MCF 10A (cell line): ENCODE results near the gene TMEM9. TPM values are rescaled to one million over a fixed set of nuclear protein-coding genes. Genes with fewer than 3 reads are reported as not detected.

Experiments
- BruUV-seq: library from RNA; stranded (reverse); fragments of 400-500 nt; replicated peaks from 2 replicates; lab custom pipeline; 2021; lab: Mats Ljungman, UMichigan
- CTCF ChIA-PET: fragments of 300-600 bp; sonication (Branson Sonifier 250); formaldehyde crosslinking; extraction: SDS; loops from one replicate; lab custom pipeline; 2021; ENCODE audit warnings: antibody characterized with exemption, inconsistent platforms; lab: Yijun Ruan, JAX
- POLR2A ChIA-PET: fragments of 300-600, 350-650 bp; sonication (Branson Sonifier 250); formaldehyde crosslinking; extraction: SDS; loops from one replicate; lab custom pipeline; 2020; ENCODE audit warnings: antibody characterized with exemption, inconsistent platforms; lab: Yijun Ruan, JAX
- DNase-seq: peaks from one replicate; pipeline ENCODE4 v3.0.0-alpha.2; 2018; ENCODE audit not compliant: unreplicated experiment
- H3K27ac Mint-ChIP-seq: one replicate; pipeline ENCODE4 v1.8.0; 2022; ENCODE audit warnings: mild to moderate bottlenecking, low read depth, mixed read lengths; ENCODE audit not compliant: unreplicated experiment
- H3K27me3 Mint-ChIP-seq: one replicate; pipeline ENCODE4 v1.8.0; 2022; ENCODE audit warnings: mixed read lengths; ENCODE audit not compliant: insufficient read depth, unreplicated experiment
- H3K36me3 Mint-ChIP-seq: one replicate; pipeline ENCODE4 v1.8.0; 2022; ENCODE audit warnings: mild to moderate bottlenecking, moderate library complexity, mixed read lengths; ENCODE audit not compliant: insufficient read depth, unreplicated experiment
- H3K4me1 Mint-ChIP-seq: one replicate; pipeline ENCODE4 v1.8.0; 2022; ENCODE audit warnings: mixed read lengths; ENCODE audit not compliant: insufficient read depth, unreplicated experiment
- H3K4me3 Mint-ChIP-seq: one replicate; pipeline ENCODE4 v1.8.0; 2022; ENCODE audit warnings: mild to moderate bottlenecking, moderate library complexity, mixed read lengths; ENCODE audit not compliant: unreplicated experiment
- H3K9me3 Mint-ChIP-seq: one replicate; pipeline ENCODE4 v1.8.0; 2022; ENCODE audit warnings: mixed read lengths; ENCODE audit not compliant: unreplicated experiment
- intact Hi-C: fragments of 100-400 bp; cut with micrococcal nuclease; formaldehyde crosslinking; loops from 2 replicates; pipeline ENCODE4 v1.14.1; 2022
- total RNA-seq: library from RNA; stranded (reverse); gene quantifications from 2 replicates; pipeline ENCODE4 v1.2.3, GENCODE V29; 2022
- TF ChIP-seq, protein P1 (sequence below): fragments of 200-600 bp; IDR thresholded peaks from one replicate; pipeline ENCODE4 v1.8.0; 2022; ENCODE audit warnings: antibody characterized with exemption, mild to moderate bottlenecking; ENCODE audit not compliant: unreplicated experiment

The TMEM9 gene
- total RNA-seq, 1 experiment from 2014 or later: 67.2 TPM

DNA sequence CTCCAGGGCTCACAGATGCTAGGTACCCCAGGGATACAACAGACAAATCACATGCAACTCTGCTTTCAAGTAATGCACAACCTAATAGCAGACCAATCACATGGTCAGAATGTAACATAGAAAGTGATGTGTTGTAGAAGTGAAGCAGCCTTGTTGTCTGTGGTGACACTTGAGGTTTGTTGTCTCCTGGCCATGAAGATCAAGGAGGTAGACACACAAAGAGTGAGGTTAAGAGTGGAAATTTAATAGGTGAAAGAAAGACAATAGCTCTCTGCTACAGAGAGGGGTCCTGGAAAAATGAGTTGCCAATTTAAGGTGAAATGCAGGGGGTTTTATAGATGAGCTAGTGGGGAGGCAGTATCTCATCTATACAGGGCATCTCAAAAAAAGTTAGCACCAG is 2.5 kb upstream of the TMEM9 start:
- intact Hi-C loops: no loop called here
- peaks cover 5% of the 10 kb centered on the region for H3K4me1 Mint-ChIP-seq
- no peaks in the 10 kb centered on the region for H3K9me3 Mint-ChIP-seq
- POLR2A ChIA-PET: interaction anchor here (0.7 to 3.8 kb wide), 3 partner anchors 10 to 20 kb away, joined by 5 to 40 read pairs (median 8); no protein-coding TSS in a partner anchor
- DNase-seq: no peak
- no peak overlapping the region for H3K27ac Mint-ChIP-seq
- peaks cover 12% of the 10 kb centered on the region for H3K27me3 Mint-ChIP-seq
- peaks cover 7% of the 10 kb centered on the region for H3K36me3 Mint-ChIP-seq
- no TSS peak for BruUV-seq
- CTCF ChIA-PET: interaction anchor here (0.7 to 1.7 kb wide), 6 partner anchors 8 to 65 kb away, joined by 3 to 7 read pairs (median 3); no protein-coding TSS in a partner anchor
- H3K4me3 Mint-ChIP-seq: no peak overlapping the region
- TF ChIP-seq, protein P1, sequence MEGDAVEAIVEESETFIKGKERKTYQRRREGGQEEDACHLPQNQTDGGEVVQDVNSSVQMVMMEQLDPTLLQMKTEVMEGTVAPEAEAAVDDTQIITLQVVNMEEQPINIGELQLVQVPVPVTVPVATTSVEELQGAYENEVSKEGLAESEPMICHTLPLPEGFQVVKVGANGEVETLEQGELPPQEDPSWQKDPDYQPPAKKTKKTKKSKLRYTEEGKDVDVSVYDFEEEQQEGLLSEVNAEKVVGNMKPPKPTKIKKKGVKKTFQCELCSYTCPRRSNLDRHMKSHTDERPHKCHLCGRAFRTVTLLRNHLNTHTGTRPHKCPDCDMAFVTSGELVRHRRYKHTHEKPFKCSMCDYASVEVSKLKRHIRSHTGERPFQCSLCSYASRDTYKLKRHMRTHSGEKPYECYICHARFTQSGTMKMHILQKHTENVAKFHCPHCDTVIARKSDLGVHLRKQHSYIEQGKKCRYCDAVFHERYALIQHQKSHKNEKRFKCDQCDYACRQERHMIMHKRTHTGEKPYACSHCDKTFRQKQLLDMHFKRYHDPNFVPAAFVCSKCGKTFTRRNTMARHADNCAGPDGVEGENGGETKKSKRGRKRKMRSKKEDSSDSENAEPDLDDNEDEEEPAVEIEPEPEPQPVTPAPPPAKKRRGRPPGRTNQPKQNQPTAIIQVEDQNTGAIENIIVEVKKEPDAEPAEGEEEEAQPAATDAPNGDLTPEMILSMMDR: no peak

DNA sequence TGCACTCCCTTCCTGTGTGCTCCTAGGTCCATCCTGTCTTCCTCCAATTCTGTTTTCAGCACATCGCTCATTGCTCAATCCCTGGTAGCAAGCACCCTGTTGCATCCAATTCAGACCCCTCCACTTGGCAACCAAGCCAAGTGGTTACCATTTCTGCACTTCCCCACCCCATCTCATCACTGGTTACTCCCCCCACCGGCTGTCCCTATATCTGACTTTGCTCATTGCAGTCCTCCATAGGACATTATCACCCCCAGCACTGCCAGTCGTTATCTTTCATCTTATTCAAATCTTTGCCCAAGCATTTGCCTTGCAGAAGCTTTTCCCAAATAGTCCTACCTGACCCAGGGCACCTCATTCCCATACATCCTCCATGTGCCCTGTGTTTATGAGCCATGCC is 2.1 kb upstream of the TMEM9 start:
- H3K9me3 Mint-ChIP-seq: no peaks in the 10 kb centered on the region
- no peak for DNase-seq
- POLR2A ChIA-PET: interaction anchor here (0.7 to 3.8 kb wide), 3 partner anchors 10 to 20 kb away, joined by 5 to 40 read pairs (median 8); no protein-coding TSS in a partner anchor
- BruUV-seq: no TSS peak
- peaks cover 12% of the 10 kb centered on the region for H3K27me3 Mint-ChIP-seq
- H3K27ac Mint-ChIP-seq: no peak overlapping the region
- CTCF ChIA-PET: interaction anchor here (0.6 to 1.7 kb wide), 6 partner anchors 13 to 204 kb away, joined by 3 to 7 read pairs (median 4); no protein-coding TSS in a partner anchor
- peaks cover 8% of the 10 kb centered on the region for H3K36me3 Mint-ChIP-seq
- TF ChIP-seq, protein P1: no peak
- no peak overlapping the region for H3K4me3 Mint-ChIP-seq
- peaks cover 5% of the 10 kb centered on the region for H3K4me1 Mint-ChIP-seq
- intact Hi-C loops: no loop called here

DNA sequence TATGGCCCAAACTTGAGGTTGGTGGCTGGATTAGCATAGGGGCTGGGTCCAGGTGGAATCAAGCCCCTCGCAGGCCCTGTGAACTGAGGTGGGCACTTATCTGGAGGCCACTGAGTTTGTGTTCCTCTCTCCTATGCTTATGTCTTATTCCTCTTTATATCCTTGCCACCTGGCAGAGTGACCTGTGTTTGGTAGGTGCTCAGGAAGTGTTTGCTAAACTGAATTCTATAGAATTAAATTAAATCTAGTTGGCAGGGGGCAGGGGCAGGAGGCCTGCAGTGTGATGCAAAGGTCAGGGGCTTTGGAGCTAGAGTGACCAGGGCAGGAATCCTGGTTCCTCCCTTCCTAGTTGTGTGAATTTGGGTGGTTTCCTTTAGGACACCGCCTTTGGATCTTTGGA is 1.1 kb upstream of the TMEM9 start:
- H3K27ac Mint-ChIP-seq: no peak overlapping the region
- POLR2A ChIA-PET: interaction anchor here (0.6 to 3.8 kb wide), 3 partner anchors 16 to 193 kb away, joined by 4 to 40 read pairs (median 11); no protein-coding TSS in a partner anchor
- no peak overlapping the region for H3K4me3 Mint-ChIP-seq
- BruUV-seq: no TSS peak
- H3K9me3 Mint-ChIP-seq: no peaks in the 10 kb centered on the region
- peaks cover 12% of the 10 kb centered on the region for H3K27me3 Mint-ChIP-seq
- TF ChIP-seq, protein P1: no peak
- peaks cover 5% of the 10 kb centered on the region for H3K4me1 Mint-ChIP-seq
- no peak for DNase-seq
- CTCF ChIA-PET: interaction anchor here (1.2 to 3.7 kb wide), 9 partner anchors 11 to 74 kb away, joined by 3 to 25 read pairs (median 5); no protein-coding TSS in a partner anchor
- intact Hi-C loops: no loop called here
- peaks cover 18% of the 10 kb centered on the region for H3K36me3 Mint-ChIP-seq

DNA sequence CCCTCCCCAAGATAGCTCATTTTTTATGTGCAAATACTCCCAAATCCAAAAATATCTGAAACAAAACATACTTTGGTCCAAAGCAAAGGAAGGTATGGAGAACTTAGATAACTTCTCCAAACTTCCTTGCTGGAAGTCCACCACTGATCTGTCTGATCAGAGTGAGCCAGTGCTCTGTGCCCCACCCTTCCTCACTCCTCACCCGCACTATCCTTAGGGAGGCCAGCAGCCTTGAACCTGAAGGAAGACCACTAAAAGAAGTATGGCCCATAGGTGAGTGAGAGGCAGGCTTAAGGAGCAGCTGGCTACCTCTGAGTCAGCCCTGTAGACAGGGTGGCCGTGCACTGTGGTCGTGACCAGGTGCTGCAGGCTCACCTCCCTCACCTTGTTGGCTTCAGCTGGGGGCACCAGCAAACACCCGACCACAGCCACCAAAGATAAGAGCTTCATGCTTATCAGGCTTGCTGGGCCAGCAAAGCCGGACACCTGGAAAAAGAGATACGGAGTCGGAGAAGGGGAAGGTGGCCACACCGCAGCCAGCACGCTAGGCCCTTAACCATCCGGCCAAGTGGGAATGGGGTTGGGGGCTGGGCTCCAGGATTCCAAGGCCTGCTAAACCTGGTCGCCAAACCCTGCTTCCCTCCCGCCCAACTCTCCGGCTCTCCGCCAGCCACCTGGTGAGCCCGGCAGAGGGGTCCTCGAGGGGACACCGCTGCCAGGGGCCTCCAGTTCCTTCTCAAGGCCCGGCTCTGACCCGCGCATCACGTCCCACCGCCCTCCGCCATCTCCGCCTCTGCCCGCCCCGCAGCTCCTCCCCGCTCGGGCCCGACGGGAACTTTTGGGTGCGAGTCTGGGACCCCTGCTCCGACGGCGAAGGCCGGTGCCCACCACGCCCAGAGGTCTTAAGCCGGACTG is 543 bp downstream of the TMEM9 start:
- intact Hi-C loops: loop anchor here (1.0 kb wide), 1 partner anchor 17 kb away; no protein-coding TSS in a partner anchor

More for the DNA sequence above, 543 bp downstream of the TMEM9 start:
- no peak for DNase-seq
- Mint-ChIP-seq H3K36me3 (peaks cover 21% of the 10 kb centered on the region), H3K4me1 (peaks cover 5% of the 10 kb centered on the region), H3K9me3 (no peaks in the 10 kb centered on the region), H3K27me3 (peaks cover 12% of the 10 kb centered on the region), H3K4me3 (peak overlapping the region; percentile 82), H3K27ac (peak overlapping the region; percentile 14)
- TF ChIP-seq, protein P1: no peak
- POLR2A ChIA-PET: interaction anchor here (0.7 to 3.8 kb wide), 32 partner anchors 9 to 599 kb away, joined by 3 to 40 read pairs (median 4); no protein-coding TSS in a partner anchor
- BruUV-seq: no TSS peak
- CTCF ChIA-PET: interaction anchor here (0.6 to 8.1 kb wide), 17 partner anchors 9 to 408 kb away, joined by 3 to 109 read pairs (median 4); partner anchors contain the start of gene ASCL5
